HL-60 (cell line): ENCODE measurements around the gene ENTHD1.

Experiments
- DNase-seq, 2 experiments: peaks; one replicate each; pipeline ENCODE4 v3.0.0-alpha.2; 2010 to 2020; ENCODE audit warnings: low read depth in 1 of 2, low spot score in 1 of 2
- H3K27ac ChIP-seq: fragments of 250-450 bp; sonication (Bioruptor Pico); replicated peaks from 2 replicates; pipeline ENCODE4 v1.5.1; 2020; ENCODE audit warnings: mild to moderate bottlenecking, moderate library complexity
- H3K27me3 ChIP-seq: fragments of 250-450 bp; sonication (Bioruptor Pico); 2 replicates; pipeline ENCODE4 v1.5.1; 2021; ENCODE audit warnings: mild to moderate bottlenecking, moderate library complexity; ENCODE audit not compliant: insufficient read depth, poor library complexity, severe bottlenecking
- H3K4me3 ChIP-seq: replicated peaks from 2 replicates; pipeline ENCODE4 v1.5.1; 2011; ENCODE audit warnings: mild to moderate bottlenecking, control low read depth, low read length; ENCODE audit not compliant: insufficient read depth
- GABPA ChIP-seq: IDR thresholded peaks from 2 replicates; pipeline ENCODE4 v1.6.1; 2012; ENCODE audit warnings: low read depth
- POLR2AphosphoS5 ChIP-seq: IDR thresholded peaks from 2 replicates; pipeline ENCODE4 v1.6.1; 2012; ENCODE audit warnings: low read depth
- SPI1 ChIP-seq: IDR thresholded peaks from 2 replicates; pipeline ENCODE4 v1.6.1; 2012; ENCODE audit warnings: low read depth, mild to moderate bottlenecking, borderline replicate concordance
- TF ChIP-seq, protein P1 (sequence below): IDR thresholded peaks from 2 replicates; pipeline ENCODE4 v1.6.1; 2012; ENCODE audit warnings: low read depth; ENCODE audit not compliant: insufficient replicate concordance
- TF ChIP-seq, protein P2 (sequence below): IDR thresholded peaks from one replicate; pipeline ENCODE4 v1.5.1; 2011; ENCODE audit warnings: low read length, control low read depth, inconsistent platforms; ENCODE audit not compliant: insufficient read depth

ENTHD1 gene

DNA sequence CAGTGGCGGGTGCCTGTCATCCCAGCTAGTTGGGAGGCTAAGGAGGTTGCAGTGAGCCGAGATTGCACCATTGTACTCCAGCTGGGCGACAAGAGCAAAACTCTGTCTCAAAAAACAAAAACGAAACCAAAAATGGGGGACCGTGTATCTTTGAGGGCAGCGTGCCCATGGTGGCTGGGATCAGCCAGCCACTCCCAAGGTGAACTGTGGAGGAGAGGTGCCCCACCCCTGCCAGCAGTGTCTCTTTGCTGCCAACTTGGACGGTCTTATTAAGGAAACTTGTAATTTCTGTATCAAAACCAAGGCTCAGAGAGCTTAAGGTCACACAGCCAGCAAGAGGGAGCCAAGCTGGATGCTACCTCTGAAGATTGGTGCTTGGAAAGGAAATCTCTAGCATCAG lies 175.4 kb downstream of the ENTHD1 start:
- H3K27ac ChIP-seq: no peak overlapping the region
- DNase-seq: no peak
- TF ChIP-seq, protein P1, sequence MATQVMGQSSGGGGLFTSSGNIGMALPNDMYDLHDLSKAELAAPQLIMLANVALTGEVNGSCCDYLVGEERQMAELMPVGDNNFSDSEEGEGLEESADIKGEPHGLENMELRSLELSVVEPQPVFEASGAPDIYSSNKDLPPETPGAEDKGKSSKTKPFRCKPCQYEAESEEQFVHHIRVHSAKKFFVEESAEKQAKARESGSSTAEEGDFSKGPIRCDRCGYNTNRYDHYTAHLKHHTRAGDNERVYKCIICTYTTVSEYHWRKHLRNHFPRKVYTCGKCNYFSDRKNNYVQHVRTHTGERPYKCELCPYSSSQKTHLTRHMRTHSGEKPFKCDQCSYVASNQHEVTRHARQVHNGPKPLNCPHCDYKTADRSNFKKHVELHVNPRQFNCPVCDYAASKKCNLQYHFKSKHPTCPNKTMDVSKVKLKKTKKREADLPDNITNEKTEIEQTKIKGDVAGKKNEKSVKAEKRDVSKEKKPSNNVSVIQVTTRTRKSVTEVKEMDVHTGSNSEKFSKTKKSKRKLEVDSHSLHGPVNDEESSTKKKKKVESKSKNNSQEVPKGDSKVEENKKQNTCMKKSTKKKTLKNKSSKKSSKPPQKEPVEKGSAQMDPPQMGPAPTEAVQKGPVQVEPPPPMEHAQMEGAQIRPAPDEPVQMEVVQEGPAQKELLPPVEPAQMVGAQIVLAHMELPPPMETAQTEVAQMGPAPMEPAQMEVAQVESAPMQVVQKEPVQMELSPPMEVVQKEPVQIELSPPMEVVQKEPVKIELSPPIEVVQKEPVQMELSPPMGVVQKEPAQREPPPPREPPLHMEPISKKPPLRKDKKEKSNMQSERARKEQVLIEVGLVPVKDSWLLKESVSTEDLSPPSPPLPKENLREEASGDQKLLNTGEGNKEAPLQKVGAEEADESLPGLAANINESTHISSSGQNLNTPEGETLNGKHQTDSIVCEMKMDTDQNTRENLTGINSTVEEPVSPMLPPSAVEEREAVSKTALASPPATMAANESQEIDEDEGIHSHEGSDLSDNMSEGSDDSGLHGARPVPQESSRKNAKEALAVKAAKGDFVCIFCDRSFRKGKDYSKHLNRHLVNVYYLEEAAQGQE: no peak
- no peak for TF ChIP-seq SPI1
- no peak for TF ChIP-seq POLR2AphosphoS5
- TF ChIP-seq, protein P2, sequence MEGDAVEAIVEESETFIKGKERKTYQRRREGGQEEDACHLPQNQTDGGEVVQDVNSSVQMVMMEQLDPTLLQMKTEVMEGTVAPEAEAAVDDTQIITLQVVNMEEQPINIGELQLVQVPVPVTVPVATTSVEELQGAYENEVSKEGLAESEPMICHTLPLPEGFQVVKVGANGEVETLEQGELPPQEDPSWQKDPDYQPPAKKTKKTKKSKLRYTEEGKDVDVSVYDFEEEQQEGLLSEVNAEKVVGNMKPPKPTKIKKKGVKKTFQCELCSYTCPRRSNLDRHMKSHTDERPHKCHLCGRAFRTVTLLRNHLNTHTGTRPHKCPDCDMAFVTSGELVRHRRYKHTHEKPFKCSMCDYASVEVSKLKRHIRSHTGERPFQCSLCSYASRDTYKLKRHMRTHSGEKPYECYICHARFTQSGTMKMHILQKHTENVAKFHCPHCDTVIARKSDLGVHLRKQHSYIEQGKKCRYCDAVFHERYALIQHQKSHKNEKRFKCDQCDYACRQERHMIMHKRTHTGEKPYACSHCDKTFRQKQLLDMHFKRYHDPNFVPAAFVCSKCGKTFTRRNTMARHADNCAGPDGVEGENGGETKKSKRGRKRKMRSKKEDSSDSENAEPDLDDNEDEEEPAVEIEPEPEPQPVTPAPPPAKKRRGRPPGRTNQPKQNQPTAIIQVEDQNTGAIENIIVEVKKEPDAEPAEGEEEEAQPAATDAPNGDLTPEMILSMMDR: no peak
- TF ChIP-seq GABPA: no peak
- H3K27me3 ChIP-seq: no peaks in the 10 kb centered on the region
- H3K4me3 ChIP-seq: no peak overlapping the region

DNA sequence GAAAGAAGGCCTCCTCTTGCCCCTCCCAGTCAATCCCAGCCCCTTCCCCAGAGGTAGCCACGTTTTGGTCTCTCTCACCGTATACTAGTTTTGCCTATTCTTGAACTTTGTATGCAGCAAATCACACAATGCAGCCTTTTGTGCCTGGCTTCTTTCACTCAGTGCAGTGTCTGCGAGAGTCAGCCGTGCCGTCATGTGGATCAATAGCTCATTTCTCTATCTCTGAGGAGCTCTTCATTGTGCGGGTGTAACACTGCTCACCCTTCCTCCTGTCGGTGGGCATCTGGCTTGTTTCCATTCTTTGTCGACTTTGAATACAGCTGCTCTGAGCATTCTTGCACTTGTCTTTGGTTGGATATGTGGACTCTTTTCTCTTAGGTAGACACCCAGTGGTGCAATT lies 176.5 kb downstream of the ENTHD1 start:
- Histone ChIP-seq H3K27me3 (no peaks in the 10 kb centered on the region), H3K27ac (no peak overlapping the region), H3K4me3 (no peak overlapping the region)
- TF ChIP-seq GABPA (no peak), POLR2AphosphoS5 (no peak), SPI1 (no peak)
- TF ChIP-seq, protein P1: no peak
- TF ChIP-seq, protein P2: no peak
- DNase-seq: no peak

DNA sequence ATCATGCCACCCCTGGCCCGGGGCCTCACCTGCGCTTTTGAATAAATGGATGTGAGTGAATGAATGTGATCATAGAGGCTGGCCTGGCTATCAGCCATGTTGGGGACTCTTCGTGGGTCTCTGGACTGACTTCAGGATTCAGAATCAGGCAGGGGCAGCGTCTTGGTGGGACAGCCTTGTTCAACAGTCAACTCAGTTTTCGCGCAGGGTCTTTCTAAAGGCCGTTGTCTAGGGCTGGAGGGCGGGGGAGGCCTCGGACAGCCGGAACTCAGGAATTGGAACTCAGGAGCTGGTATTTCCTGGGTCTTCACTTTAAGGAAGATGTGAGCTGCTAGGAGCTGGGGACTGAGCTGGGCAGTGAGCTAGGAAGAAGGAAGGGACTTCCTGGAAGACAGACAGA lies 177.0 kb downstream of the ENTHD1 start:
- H3K27ac ChIP-seq: no peak overlapping the region
- no peak overlapping the region for H3K4me3 ChIP-seq
- H3K27me3 ChIP-seq: no peaks in the 10 kb centered on the region
- DNase-seq: no peak
- TF ChIP-seq, protein P2: no peak
- TF ChIP-seq, protein P1: no peak
- no peak for TF ChIP-seq GABPA
- no peak for TF ChIP-seq SPI1
- TF ChIP-seq POLR2AphosphoS5: no peak
